T-cell (primary cell): ENCODE measurements around the gene ZNF654. TPM values are rescaled to one million over a fixed set of nuclear protein-coding genes. Genes with fewer than 3 reads are reported as not detected.
A peak's percentile ranks its signal among the peaks of the same experiment; 100 is the strongest.
"Not testable (repeated sequence)": the region's sequence is repeated elsewhere in the genome, so short reads cannot be mapped to it uniquely, and the experiment has no call there.

Experiments used
- ATAC-seq, 4 experiments: fragments of 200-7000 bp in 3 of 4; fragments of 150-1000 bp in 1 of 4; cut with Tn5 transposase; replicated peaks in 1 of 4; 1 replicate in 3 of 4; 2 replicates in 1 of 4; pipeline ENCODE4 v1.10.0; 2021; ENCODE audit warnings: moderate library complexity in 3 of 4, mild to moderate bottlenecking in 2 of 4, moderate number of reproducible peaks in 1 of 4
- CTCF ChIA-PET, 2 donors: fragments of 300-600 bp; sonication (Branson Sonifier 250); formaldehyde crosslinking; loops; one replicate each; lab custom pipeline; 2022; ENCODE audit warnings: antibody characterized with exemption in 2 of 2; lab: Charles Lee
- POLR2A ChIA-PET, 2 donors: fragments of 300-600 bp; sonication (Branson Sonifier 250); formaldehyde crosslinking; loops; one replicate each; lab custom pipeline; 2022; ENCODE audit warnings: antibody characterized with exemption in 2 of 2; lab: Charles Lee
- DNase-seq, 35 experiments: peaks; one replicate each; pipeline versions ENCODE4 v3.0.0 to v3.0.0-alpha.2; 2013 to 2023
- H3K27ac ChIP-seq: one replicate; pipeline ENCODE4 v1.5.1; 2013; ENCODE audit warnings: low read length
- H3K27me3 ChIP-seq, 2 experiments: replicated peaks in 1 of 2; 1 replicate in 1 of 2; 2 replicates in 1 of 2; pipeline versions ENCODE4 v1.6.1 to v1.7.0; 2013; ENCODE audit warnings: low read length in 1 of 2, mixed read lengths in 1 of 2; ENCODE audit not compliant: control insufficient read depth in 2 of 2, insufficient read depth in 2 of 2; ENCODE audit errors: extremely low read depth in 1 of 2
- H3K36me3 ChIP-seq, 2 donors: 1 replicate in 1 of 2; 2 replicates in 1 of 2; pipeline versions ENCODE4 v1.6.1 to v1.7.0; 2013; ENCODE audit warnings: low read length in 1 of 2; ENCODE audit not compliant: control insufficient read depth in 2 of 2, insufficient read depth in 1 of 2; ENCODE audit errors: extremely low read depth in 1 of 2
- H3K4me1 ChIP-seq, 2 experiments: 1 replicate in 1 of 2; 2 replicates in 1 of 2; pipeline versions ENCODE4 v1.6.1 to v1.7.0; 2013; ENCODE audit warnings: low read length in 2 of 2, mixed read lengths in 1 of 2; ENCODE audit not compliant: insufficient read depth in 2 of 2, control insufficient read depth in 1 of 2; ENCODE audit errors: extremely low read depth in 1 of 2
- H3K4me3 ChIP-seq, 2 donors: 1 replicate in 1 of 2; 2 replicates in 1 of 2; pipeline versions ENCODE4 v1.5.1 to v1.7.0; 2013; ENCODE audit warnings: mild to moderate bottlenecking in 2 of 2, low read length in 1 of 2, moderate library complexity in 1 of 2; ENCODE audit not compliant: control insufficient read depth in 1 of 2; ENCODE audit errors: extremely low read depth in 1 of 2
- H3K9me3 ChIP-seq: 2 replicates; pipeline ENCODE4 v1.7.0; 2013
- H3K27ac Mint-ChIP-seq, 2 donors: one replicate each; pipeline ENCODE4 v1.8.0; 2020 to 2021; ENCODE audit warnings: mild to moderate bottlenecking in 2 of 2, mixed read lengths in 2 of 2
- H3K27me3 Mint-ChIP-seq, 2 donors: one replicate each; pipeline ENCODE4 v1.8.0; 2021 to 2022; ENCODE audit warnings: mixed read lengths in 2 of 2
- H3K36me3 Mint-ChIP-seq: one replicate; pipeline ENCODE4 v1.8.0; 2021; ENCODE audit warnings: mixed read lengths
- H3K4me1 Mint-ChIP-seq, 3 donors: one replicate each; pipeline ENCODE4 v1.8.0; 2020 to 2022; ENCODE audit warnings: mixed read lengths in 3 of 3, mild to moderate bottlenecking in 1 of 3
- H3K4me3 Mint-ChIP-seq, 3 donors: one replicate each; pipeline ENCODE4 v1.8.0; 2020 to 2022; ENCODE audit warnings: mild to moderate bottlenecking in 3 of 3, mixed read lengths in 3 of 3, moderate library complexity in 3 of 3
- H3K9me3 Mint-ChIP-seq, 3 donors: one replicate each; pipeline ENCODE4 v1.8.0; 2020 to 2022; ENCODE audit warnings: mixed read lengths in 3 of 3
- WGBS: methylation state at CpG from one replicate; pipeline ENCODE4 v1.1.5; 2013; ENCODE audit warnings: missing lambda C conversion rate; ENCODE audit not compliant: insufficient coverage; 5-methylcytosine and 5-hydroxymethylcytosine counted together
- total RNA-seq, 35 experiments: library from RNA in 6 of 35; stranded (reverse) in 6 of 35; fragments of 120-200 nt in 1 of 35; gene quantifications; one replicate each; pipeline versions ENCODE4 v1.2.1 to v1.2.4 and lab custom pipeline; 2013 to 2026

The ZNF654 gene
- total RNA-seq (10 to 100 TPM; 14.1 to 21.5 (median 17.1) TPM), total RNA-seq (lab: John Stamatoyannopoulos, UW) (27.7 to 72.8 (median 43.6) reads per million in 29 experiments)
- total RNA-seq (2013): 19.6 TPM

GRCh38 chr3:88058581-88059379 is at the start of gene ZNF654, which contains the start of gene CGGBP1:
Gene ZNF654, plus strand, starts transcription at chr3:88059255. Its CDS starts 65 bp downstream, at chr3:88059320.
Gene CGGBP1, minus strand, starts transcription at chr3:88059005. Its CDS starts 3,029 bp downstream, at chr3:88055976.
- Histone ChIP-seq H3K4me3 (peak within 1 kb of the TSS; percentile 96 to 97), H3K27ac (peak within 1 kb of the TSS; percentile 89), H3K9me3 (no peaks in the 10 kb centered on the region), H3K36me3 (peaks cover 0 to 26% of the 10 kb centered on the region in 2 donors), H3K27me3 (no peaks in the 10 kb centered on the region), H3K4me1 (peaks cover 3 to 42% of the 10 kb centered on the region in 2 experiments)
- peak within 1 kb of the TSS; percentile 97 to 100 (median 99) for H3K4me3 Mint-ChIP-seq
- peaks cover 18% of the 10 kb centered on the region for H3K36me3 Mint-ChIP-seq
- no peaks in the 10 kb centered on the region for H3K9me3 Mint-ChIP-seq
- CTCF ChIA-PET: interaction anchor here (0.5 to 2.1 kb wide), 8 partner anchors 27 to 91 kb away, joined by 3 to 7 read pairs (median 5); partner anchors contain the start of gene C3orf38 (in 1 of the 2)
- no peaks in the 10 kb centered on the region for H3K27me3 Mint-ChIP-seq
- POLR2A ChIA-PET: interaction anchor here (0.6 to 1.4 kb wide), 11 partner anchors 15 to 832 kb away, joined by 3 to 11 read pairs (median 4); partner anchors contain the start of genes C3orf38 (in 2 of the 2) and CHMP2B (in 1 of the 2)
- H3K4me1 Mint-ChIP-seq: peaks cover 60 to 72% (median 62%) of the 10 kb centered on the region in 3 donors
- peak within 1 kb of the TSS; percentile 97 to 98 for H3K27ac Mint-ChIP-seq
- ATAC-seq (peak; percentile 91 to 94 (median 92)), DNase-seq (peak; percentile 92 to 100 (median 98))
- under 1% methylated on average over 68 of the region's 76 CpGs for WGBS

DNA sequence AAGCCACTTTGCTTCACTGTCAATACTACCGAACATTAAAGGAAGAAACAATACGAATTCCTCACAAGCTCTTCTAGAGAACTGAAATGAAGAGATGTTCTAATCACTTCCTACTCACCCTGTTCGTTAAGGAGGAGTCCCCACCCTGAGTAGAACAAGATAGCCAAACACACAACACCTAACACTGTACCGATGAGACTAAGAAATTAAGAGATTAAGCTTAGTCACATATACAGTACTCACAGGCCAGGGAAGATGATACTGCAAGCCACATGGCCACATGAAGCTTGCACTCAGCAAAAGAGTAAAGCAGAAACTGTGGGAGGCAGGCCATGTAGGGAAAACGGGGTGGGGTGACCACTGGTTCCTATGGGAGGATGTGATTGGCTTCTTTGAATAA is 48.2 kb upstream of the ZNF654 start:
- WGBS: 89% methylated on average over 4 of the region's 5 CpGs
- Histone ChIP-seq H3K36me3 (no peaks in the 10 kb centered on the region), H3K4me1 (no peaks in the 10 kb centered on the region), H3K9me3 (no peaks in the 10 kb centered on the region), H3K27me3 (no peaks in the 10 kb centered on the region), H3K4me3 (no peak overlapping the region), H3K27ac (no peak overlapping the region)
- DNase-seq (no peak), ATAC-seq (no peak)
- no peaks in the 10 kb centered on the region for H3K4me1 Mint-ChIP-seq
- no peak overlapping the region for H3K4me3 Mint-ChIP-seq
- POLR2A ChIA-PET: no interaction called here
- CTCF ChIA-PET: interaction anchor here (0.5 to 1.4 kb wide), 3 partner anchors 9 to 732 kb away, joined by 3 to 6 read pairs (median 5); no protein-coding TSS in a partner anchor
- H3K9me3 Mint-ChIP-seq: no peaks in the 10 kb centered on the region
- H3K27me3 Mint-ChIP-seq: no peaks in the 10 kb centered on the region
- H3K27ac Mint-ChIP-seq: no peak overlapping the region
- no peaks in the 10 kb centered on the region for H3K36me3 Mint-ChIP-seq

GRCh38 chr3:88013592-88013991 is 45.5 kb upstream of the ZNF654 start:
- no peak for ATAC-seq
- ChIA-PET CTCF (interaction anchor here in 1 of 2 donors (1.1 kb wide), 2 partner anchors 9 to 167 kb away, joined by 3 to 4 read pairs; no protein-coding TSS in a partner anchor), POLR2A (no interaction called here)
- H3K9me3 ChIP-seq: no peaks in the 10 kb centered on the region
- no peak overlapping the region for H3K4me3 Mint-ChIP-seq
- H3K36me3 Mint-ChIP-seq: no peaks in the 10 kb centered on the region
- H3K4me3 ChIP-seq: no peak overlapping the region
- H3K36me3 ChIP-seq: no peaks in the 10 kb centered on the region
- no peaks in the 10 kb centered on the region for H3K9me3 Mint-ChIP-seq
- WGBS: 75% methylated on average over 1 of the region's 2 CpGs
- H3K27me3 Mint-ChIP-seq: peaks cover 3% of the 10 kb centered on the region in 2 donors
- H3K4me1 ChIP-seq: peaks cover 0 to 4% of the 10 kb centered on the region in 2 experiments
- H3K27me3 ChIP-seq: no peaks in the 10 kb centered on the region
- DNase-seq: no peak
- no peak overlapping the region for H3K27ac Mint-ChIP-seq
- no peak overlapping the region for H3K27ac ChIP-seq
- peaks cover 6 to 8% (median 7%) of the 10 kb centered on the region in 3 donors for H3K4me1 Mint-ChIP-seq

DNA sequence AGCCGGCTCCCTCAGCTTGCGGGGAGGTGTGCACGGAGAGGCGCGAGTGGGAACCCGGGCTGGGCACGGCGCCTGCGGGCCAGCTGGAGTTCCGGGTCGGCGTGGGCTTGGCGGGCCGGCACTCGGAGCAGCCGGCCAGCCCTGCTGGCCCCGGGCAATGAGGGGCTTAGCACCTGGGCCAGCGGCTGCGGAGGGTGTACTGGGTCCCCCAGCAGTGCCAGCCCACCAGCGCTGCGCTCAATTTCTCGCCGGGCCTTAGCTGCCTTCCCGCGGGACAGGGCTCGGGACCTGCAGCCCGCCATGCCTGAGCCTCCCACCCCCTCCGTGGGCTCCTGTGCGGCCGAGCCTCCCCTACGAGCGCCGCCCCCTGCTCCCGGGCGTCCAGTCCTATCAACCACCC is 43.4 kb upstream of the ZNF654 start:
- not testable (repeated sequence) for ATAC-seq
- WGBS: 92% methylated on average over 24 of the region's 35 CpGs

GRCh38 chr3:88019024-88019423 is 40.0 kb upstream of the ZNF654 start:
- Histone ChIP-seq H3K27me3 (no peaks in the 10 kb centered on the region), H3K36me3 (no peaks in the 10 kb centered on the region), H3K27ac (no peak overlapping the region), H3K4me1 (peaks cover 3 to 8% of the 10 kb centered on the region in 2 experiments), H3K4me3 (no peak overlapping the region), H3K9me3 (no peaks in the 10 kb centered on the region)
- Mint-ChIP-seq H3K36me3 (no peaks in the 10 kb centered on the region), H3K4me3 (no peak overlapping the region), H3K27me3 (peaks cover 3% of the 10 kb centered on the region in 2 donors), H3K4me1 (peaks cover 9 to 13% (median 9%) of the 10 kb centered on the region in 3 donors), H3K27ac (no peak overlapping the region), H3K9me3 (no peaks in the 10 kb centered on the region)
- ChIA-PET POLR2A (no interaction called here), CTCF (no interaction called here)
- DNase-seq (peak in 2 of 35 experiments; percentile 3 to 57), ATAC-seq (peak in 2 of 4 experiments; percentile 74 to 78)
- no CpG with 5 or more reads among the region's 2 CpGs for WGBS

More for the DNA sequence above, 43.4 kb upstream of the ZNF654 start:
- H3K4me3 Mint-ChIP-seq, H3K27ac Mint-ChIP-seq, DNase-seq, POLR2A ChIA-PET, H3K9me3 ChIP-seq, H3K36me3 ChIP-seq, H3K4me3 ChIP-seq, H3K27me3 ChIP-seq, H3K27ac ChIP-seq, H3K27me3 Mint-ChIP-seq, CTCF ChIA-PET, H3K36me3 Mint-ChIP-seq, H3K9me3 Mint-ChIP-seq, H3K4me1 ChIP-seq: not testable (repeated sequence)
- H3K4me1 Mint-ChIP-seq: peaks cover 9 to 11% (median 9%) of the 10 kb centered on the region in 3 donors

- no peak for DNase-seq
- ChIA-PET POLR2A (no interaction called here), CTCF (no interaction called here)
- Mint-ChIP-seq H3K27ac (no peak overlapping the region), H3K27me3 (no peaks in the 10 kb centered on the region), H3K4me1 (peaks cover 6 to 10% (median 10%) of the 10 kb centered on the region in 3 donors), H3K36me3 (no peaks in the 10 kb centered on the region), H3K4me3 (no peak overlapping the region), H3K9me3 (no peaks in the 10 kb centered on the region)
- no peaks in the 10 kb centered on the region for H3K27me3 ChIP-seq
- no peaks in the 10 kb centered on the region for H3K4me1 ChIP-seq
- WGBS: 90% methylated on average over 2 of the region's 4 CpGs
- H3K36me3 ChIP-seq: no peaks in the 10 kb centered on the region
- ATAC-seq: no peak
- no peak overlapping the region for H3K27ac ChIP-seq
- no peak overlapping the region for H3K4me3 ChIP-seq
- no peaks in the 10 kb centered on the region for H3K9me3 ChIP-seq
These were observed 34.0 kb upstream of the ZNF654 start for GRCh38 chr3:88025001-88025552.
